Neural progenitor cell (in vitro differentiated cells): ENCODE results near the gene PCNT.

ENCODE experiments used
- EZH2 ChIP-seq: fragments of 200-600 bp; sonication (generic); IDR thresholded peaks from 2 replicates; pipeline ENCODE4 v1.6.1; 2017; ENCODE audit warnings: antibody characterized with exemption, mild to moderate bottlenecking, moderate library complexity
- EZH2phosphoT487 ChIP-seq: fragments of 200-600 bp; sonication (generic); IDR thresholded peaks from 2 replicates; pipeline ENCODE4 v1.6.1; 2017; ENCODE audit warnings: antibody characterized with exemption
- TF ChIP-seq, protein P1 (sequence below): fragments of 200-600 bp; sonication (generic); IDR thresholded peaks from 2 replicates; pipeline ENCODE4 v1.5.1; 2017; ENCODE audit warnings: antibody characterized with exemption, mild to moderate bottlenecking

DNA sequence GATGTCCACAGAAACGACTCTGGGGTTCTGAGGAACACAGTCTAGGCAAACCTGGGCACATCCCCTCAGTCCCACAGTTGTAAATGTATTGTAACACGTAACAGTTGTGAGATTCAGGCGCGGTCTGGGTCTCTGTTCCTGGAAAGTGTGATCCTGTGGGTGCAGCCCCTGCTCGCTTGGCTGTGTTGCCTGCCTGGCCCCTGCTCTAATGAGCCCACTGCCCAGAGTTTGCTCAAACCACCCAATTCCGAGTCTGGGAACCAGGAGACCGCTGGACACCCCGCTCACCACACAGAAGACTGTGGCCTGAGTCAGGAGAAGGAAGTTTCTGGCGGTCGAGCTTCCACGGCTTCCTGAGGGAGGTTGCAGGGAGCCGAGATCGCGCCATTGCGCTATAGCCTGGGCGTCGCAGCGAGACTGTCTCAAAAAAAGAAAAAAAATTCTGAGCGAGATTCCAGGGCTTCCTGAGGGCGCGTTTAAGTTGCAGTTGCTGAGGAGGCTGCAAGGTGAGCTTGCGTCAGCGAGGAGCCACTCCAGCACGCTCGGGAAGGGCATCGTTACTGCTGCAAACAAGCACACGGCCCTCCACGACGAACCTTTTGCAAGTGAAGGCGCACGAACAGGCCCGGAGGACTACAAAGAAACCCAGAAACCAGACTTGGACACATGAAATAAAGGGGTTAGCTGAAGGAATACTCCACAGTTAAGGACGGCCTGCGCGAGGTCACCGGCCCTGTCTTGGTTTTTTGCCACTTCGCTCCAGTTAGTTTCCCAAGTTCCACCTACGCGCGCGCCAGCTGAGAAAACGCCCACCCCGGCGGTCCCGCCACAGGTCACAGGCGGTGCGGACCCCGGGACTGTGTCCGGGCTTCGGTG, 1.4 kb upstream of the PCNT start:
- TF ChIP-seq, protein P1, sequence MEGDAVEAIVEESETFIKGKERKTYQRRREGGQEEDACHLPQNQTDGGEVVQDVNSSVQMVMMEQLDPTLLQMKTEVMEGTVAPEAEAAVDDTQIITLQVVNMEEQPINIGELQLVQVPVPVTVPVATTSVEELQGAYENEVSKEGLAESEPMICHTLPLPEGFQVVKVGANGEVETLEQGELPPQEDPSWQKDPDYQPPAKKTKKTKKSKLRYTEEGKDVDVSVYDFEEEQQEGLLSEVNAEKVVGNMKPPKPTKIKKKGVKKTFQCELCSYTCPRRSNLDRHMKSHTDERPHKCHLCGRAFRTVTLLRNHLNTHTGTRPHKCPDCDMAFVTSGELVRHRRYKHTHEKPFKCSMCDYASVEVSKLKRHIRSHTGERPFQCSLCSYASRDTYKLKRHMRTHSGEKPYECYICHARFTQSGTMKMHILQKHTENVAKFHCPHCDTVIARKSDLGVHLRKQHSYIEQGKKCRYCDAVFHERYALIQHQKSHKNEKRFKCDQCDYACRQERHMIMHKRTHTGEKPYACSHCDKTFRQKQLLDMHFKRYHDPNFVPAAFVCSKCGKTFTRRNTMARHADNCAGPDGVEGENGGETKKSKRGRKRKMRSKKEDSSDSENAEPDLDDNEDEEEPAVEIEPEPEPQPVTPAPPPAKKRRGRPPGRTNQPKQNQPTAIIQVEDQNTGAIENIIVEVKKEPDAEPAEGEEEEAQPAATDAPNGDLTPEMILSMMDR = no peak
- TF ChIP-seq EZH2phosphoT487 (no peak), EZH2 (no peak)
